ENCODE measurements around the gene STK4. TPM values are rescaled to one million over a fixed set of nuclear protein-coding genes. Genes with fewer than 3 reads are reported as not detected.
A peak's percentile ranks its signal among the peaks of the same experiment; 100 is the strongest.

Gene STK4
- total RNA-seq, 1 experiment from 2014 or later, result 19.5 TPM

- no peak for DNase-seq (ENCODE audit: low read depth in 1 of 2, low spot score in 2 of 2)
- no peak overlapping the region for H3K4me3 ChIP-seq
Observed at GRCh38 chr20:45087097-45087790, 120.9 kb downstream of the STK4 start.

GRCh38 chr20:45087814-45088213 lies 121.5 kb downstream of the STK4 start:
- Histone ChIP-seq H3K27ac (no peak overlapping the region), H3K4me3 (no peak overlapping the region), H3K27me3 (replicated peaks) (no peaks in the 10 kb centered on the region), H3K4me1 (replicated peaks) (peaks cover 31% of the 10 kb centered on the region), H3K9me3 (replicated peaks) (no peaks in the 10 kb centered on the region), H3K36me3 (no peaks in the 10 kb centered on the region; the same call in 1 of the 2 replicates)
- DNase-seq (ENCODE audit: low read depth in 1 of 2, low spot score in 2 of 2), result no peak

More at GRCh38 chr20:45087097-45087790, 120.9 kb downstream of the STK4 start:
- Histone ChIP-seq H3K27me3 (replicated peaks) (no peaks in the 10 kb centered on the region), H3K9me3 (replicated peaks) (no peaks in the 10 kb centered on the region), H3K36me3 (peaks cover 2% of the 10 kb centered on the region; the same call in 1 of the 2 replicates), H3K4me1 (replicated peaks) (peaks cover 25% of the 10 kb centered on the region), H3K27ac (no peak overlapping the region)

- no peaks in the 10 kb centered on the region for H3K9me3 ChIP-seq (replicated peaks)
- no peaks in the 10 kb centered on the region for H3K36me3 ChIP-seq
- peaks cover 35% of the 10 kb centered on the region for H3K4me1 ChIP-seq (replicated peaks)
- H3K27me3 ChIP-seq (replicated peaks), result no peaks in the 10 kb centered on the region
- no peak overlapping the region for H3K4me3 ChIP-seq
- no peak for DNase-seq (ENCODE audit: low read depth in 1 of 2, low spot score in 2 of 2)
- H3K27ac ChIP-seq, result no peak overlapping the region
Observed at GRCh38 chr20:45088247-45088646, 121.9 kb downstream of the STK4 start.

GRCh38 chr20:45090481-45090880 lies 124.2 kb downstream of the STK4 start:
- H3K27ac ChIP-seq, result no peak overlapping the region
- DNase-seq (ENCODE audit: low read depth in 1 of 2, low spot score in 2 of 2), result no peak

GRCh38 chr20:45091366-45091765 lies 125.1 kb downstream of the STK4 start:
- Histone ChIP-seq H3K4me1 (replicated peaks) (peaks cover 66% of the 10 kb centered on the region), H3K4me3 (no peak overlapping the region)
- DNase-seq (ENCODE audit: low read depth in 1 of 2, low spot score in 2 of 2), result no peak

More at GRCh38 chr20:45090481-45090880, 124.2 kb downstream of the STK4 start:
- Histone ChIP-seq H3K4me3 (no peak overlapping the region), H3K36me3 (no peaks in the 10 kb centered on the region), H3K4me1 (replicated peaks) (peaks cover 57% of the 10 kb centered on the region), H3K27me3 (replicated peaks) (no peaks in the 10 kb centered on the region), H3K9me3 (replicated peaks) (no peaks in the 10 kb centered on the region)

GRCh38 chr20:45092898-45093297 lies 126.6 kb downstream of the STK4 start:
- H3K9me3 ChIP-seq (replicated peaks), result no peaks in the 10 kb centered on the region
- H3K4me1 ChIP-seq (replicated peaks), result peaks cover 64% of the 10 kb centered on the region
- peak overlapping the region; percentile 73 for H3K27ac ChIP-seq
- peak; percentile 86 to 87 for DNase-seq (ENCODE audit: low read depth in 1 of 2, low spot score in 2 of 2)
- no peaks in the 10 kb centered on the region for H3K36me3 ChIP-seq
- H3K27me3 ChIP-seq (replicated peaks), result no peaks in the 10 kb centered on the region
- H3K4me3 ChIP-seq, result no peak overlapping the region

More at GRCh38 chr20:45091366-45091765, 125.1 kb downstream of the STK4 start:
- H3K36me3 ChIP-seq, result no peaks in the 10 kb centered on the region
- H3K27ac ChIP-seq, result no peak overlapping the region
- H3K27me3 ChIP-seq (replicated peaks), result no peaks in the 10 kb centered on the region
- H3K9me3 ChIP-seq (replicated peaks), result no peaks in the 10 kb centered on the region

GRCh38 chr20:45094201-45094600 lies 127.9 kb downstream of the STK4 start:
- Histone ChIP-seq H3K4me1 (replicated peaks) (peaks cover 61% of the 10 kb centered on the region), H3K27me3 (replicated peaks) (no peaks in the 10 kb centered on the region), H3K27ac (peak overlapping the region; percentile 73), H3K4me3 (no peak overlapping the region), H3K36me3 (no peaks in the 10 kb centered on the region), H3K9me3 (replicated peaks) (no peaks in the 10 kb centered on the region)
- no peak for DNase-seq (ENCODE audit: low read depth in 1 of 2, low spot score in 2 of 2)

- H3K27me3 ChIP-seq (replicated peaks), result no peaks in the 10 kb centered on the region
- DNase-seq (ENCODE audit: low read depth in 1 of 2, low spot score in 2 of 2), result no peak
- H3K4me1 ChIP-seq (replicated peaks), result peaks cover 61% of the 10 kb centered on the region
- H3K9me3 ChIP-seq (replicated peaks), result no peaks in the 10 kb centered on the region
- peak overlapping the region; percentile 73 for H3K27ac ChIP-seq
- H3K4me3 ChIP-seq, result no peak overlapping the region
- H3K36me3 ChIP-seq, result no peaks in the 10 kb centered on the region
Observed at GRCh38 chr20:45094864-45095574, 128.7 kb downstream of the STK4 start.

GRCh38 chr20:45095805-45096238 lies 129.5 kb downstream of the STK4 start:
- no peaks in the 10 kb centered on the region for H3K36me3 ChIP-seq

GRCh38 chr20:45096781-45097180 lies 130.5 kb downstream of the STK4 start:
- Histone ChIP-seq H3K9me3 (replicated peaks) (no peaks in the 10 kb centered on the region), H3K4me1 (replicated peaks) (peaks cover 46% of the 10 kb centered on the region), H3K36me3 (no peaks in the 10 kb centered on the region), H3K4me3 (no peak overlapping the region), H3K27ac (no peak overlapping the region), H3K27me3 (replicated peaks) (no peaks in the 10 kb centered on the region)
- DNase-seq (ENCODE audit: low read depth in 1 of 2, low spot score in 2 of 2), result no peak

More at GRCh38 chr20:45095805-45096238, 129.5 kb downstream of the STK4 start:
- peak in 1 of 2 experiments; percentile 84 for DNase-seq (ENCODE audit: low read depth in 1 of 2, low spot score in 2 of 2)
- Histone ChIP-seq H3K27me3 (replicated peaks) (no peaks in the 10 kb centered on the region), H3K9me3 (replicated peaks) (no peaks in the 10 kb centered on the region), H3K27ac (peak overlapping the region; percentile 73), H3K4me3 (no peak overlapping the region), H3K4me1 (replicated peaks) (peaks cover 55% of the 10 kb centered on the region)

GRCh38 chr20:45097485-45098102 lies 131.3 kb downstream of the STK4 start:
- Histone ChIP-seq H3K9me3 (replicated peaks) (no peaks in the 10 kb centered on the region), H3K36me3 (no peaks in the 10 kb centered on the region), H3K27ac (no peak overlapping the region), H3K4me3 (no peak overlapping the region), H3K27me3 (replicated peaks) (no peaks in the 10 kb centered on the region), H3K4me1 (replicated peaks) (peaks cover 38% of the 10 kb centered on the region)
- DNase-seq (ENCODE audit: low read depth in 1 of 2, low spot score in 2 of 2), result no peak

- Histone ChIP-seq H3K27ac (no peak overlapping the region), H3K27me3 (replicated peaks) (no peaks in the 10 kb centered on the region), H3K4me3 (no peak overlapping the region), H3K4me1 (replicated peaks) (peaks cover 32% of the 10 kb centered on the region), H3K9me3 (replicated peaks) (no peaks in the 10 kb centered on the region), H3K36me3 (no peaks in the 10 kb centered on the region)
- no peak for DNase-seq (ENCODE audit: low read depth in 1 of 2, low spot score in 2 of 2)
Observed at GRCh38 chr20:45098103-45098773, 131.9 kb downstream of the STK4 start.

GRCh38 chr20:45100563-45101245 lies 134.4 kb downstream of the STK4 start, which contains the start of gene KCNS1:
Gene KCNS1, minus strand, starts transcription at chr20:45101127. Its CDS starts 1,891 bp downstream, at chr20:45099236.
- H3K4me1 ChIP-seq (replicated peaks), result peaks cover 17% of the 10 kb centered on the region
- no peak within 1 kb of the TSS for H3K4me3 ChIP-seq
- H3K27me3 ChIP-seq (replicated peaks), result no peaks in the 10 kb centered on the region
- H3K36me3 ChIP-seq, result no peaks in the 10 kb centered on the region
- no peak within 1 kb of the TSS for H3K27ac ChIP-seq
- DNase-seq (ENCODE audit: low read depth in 1 of 2, low spot score in 2 of 2), result no peak
- no peaks in the 10 kb centered on the region for H3K9me3 ChIP-seq (replicated peaks)

Measured in SJSA1 (cell line).